ENCODE data around the gene SHISA2. TPM values are rescaled to one million over a fixed set of nuclear protein-coding genes. Genes with fewer than 3 reads are reported as not detected.

Gene SHISA2
- total and polyA plus RNA-seq, 7 experiments from 2014 or later, result 0.25 to 3.6 (median 1.4) TPM

- Histone ChIP-seq H3K36me3 (ENCODE audit: control insufficient read depth in 2 of 3, insufficient read depth in 3 of 3, low read length in 3 of 3) (no peaks in the 10 kb centered on the region), H3K4me1 (ENCODE audit: control insufficient read depth in 2 of 2, insufficient read depth in 2 of 2, low read length in 2 of 2) (no peaks in the 10 kb centered on the region), H3K9me3 (ENCODE audit: control insufficient read depth in 2 of 3, low read length in 3 of 3) (no peaks in the 10 kb centered on the region), H3K27ac (ENCODE audit: low read depth, low read length) (no peak overlapping the region), H3K4me3 (ENCODE audit: low read length) (no peak overlapping the region), H3K27me3 (ENCODE audit: control insufficient read depth in 2 of 2, insufficient read depth in 2 of 2, low read length in 2 of 2) (no peaks in the 10 kb centered on the region)
- H3K27me3 Mint-ChIP-seq, result peaks cover 0 to 7% (median 0%) of the 10 kb centered on the region in 5 donors
- H3K4me3 Mint-ChIP-seq, result no peak overlapping the region
- ATAC-seq (peak; percentile 66), DNase-seq (peak in 7 of 9 donors; percentile 30 to 67 (median 58))
- CTCF ChIA-PET, result interaction anchor here (0.7 to 5.0 kb wide), 7 partner anchors 9 to 483 kb away, joined by 3 to 15 read pairs (median 4); no protein-coding TSS in a partner anchor
- H3K4me1 Mint-ChIP-seq, result peaks cover 0 to 16% (median 4%) of the 10 kb centered on the region in 7 donors
- intact Hi-C loops (cut with micrococcal nuclease), result loop anchor here (1.0 to 5.0 kb wide), 7 partner anchors 9 to 489 kb away; no protein-coding TSS in a partner anchor
- no peak overlapping the region for H3K27ac Mint-ChIP-seq
- H3K9me3 Mint-ChIP-seq, result no peaks in the 10 kb centered on the region
- no peaks in the 10 kb centered on the region for H3K36me3 Mint-ChIP-seq
- POLR2A ChIA-PET, result interaction anchor here (1.3 kb wide), 1 partner anchor 10 kb away, joined by 4 read pairs; no protein-coding TSS in a partner anchor
Measured at GRCh38 chr13:26062853-26063444, 11.1 kb upstream of the SHISA2 start.

GRCh38 chr13:26061947-26062346 is 10.1 kb upstream of the SHISA2 start:
- intact Hi-C loops (cut with micrococcal nuclease), result loop anchor here (1.0 to 5.0 kb wide), 2 partner anchors 185 kb away; no protein-coding TSS in a partner anchor
- Histone ChIP-seq H3K27me3 (ENCODE audit: control insufficient read depth in 2 of 2, insufficient read depth in 2 of 2, low read length in 2 of 2) (no peaks in the 10 kb centered on the region), H3K4me3 (ENCODE audit: low read length) (no peak overlapping the region), H3K36me3 (ENCODE audit: control insufficient read depth in 2 of 3, insufficient read depth in 3 of 3, low read length in 3 of 3) (no peaks in the 10 kb centered on the region), H3K4me1 (ENCODE audit: control insufficient read depth in 2 of 2, insufficient read depth in 2 of 2, low read length in 2 of 2) (no peaks in the 10 kb centered on the region), H3K9me3 (ENCODE audit: control insufficient read depth in 2 of 3, low read length in 3 of 3) (no peaks in the 10 kb centered on the region), H3K27ac (ENCODE audit: low read depth, low read length) (no peak overlapping the region)
- peaks cover 0 to 13% (median 3%) of the 10 kb centered on the region in 5 donors for H3K27me3 Mint-ChIP-seq
- ATAC-seq, result no peak
- H3K27ac Mint-ChIP-seq, result no peak overlapping the region
- DNase-seq, result no peak
- no peaks in the 10 kb centered on the region for H3K36me3 Mint-ChIP-seq
- ChIA-PET CTCF (interaction anchor here (0.6 to 5.0 kb wide), 8 partner anchors 10 to 487 kb away, joined by 3 to 15 read pairs (median 4); no protein-coding TSS in a partner anchor), POLR2A (interaction anchor here (1.3 kb wide), 1 partner anchor 9 kb away, joined by 4 read pairs; no protein-coding TSS in a partner anchor)
- H3K9me3 Mint-ChIP-seq, result no peaks in the 10 kb centered on the region
- peaks cover 0 to 16% (median 4%) of the 10 kb centered on the region in 7 donors for H3K4me1 Mint-ChIP-seq
- H3K4me3 Mint-ChIP-seq, result no peak overlapping the region

DNA sequence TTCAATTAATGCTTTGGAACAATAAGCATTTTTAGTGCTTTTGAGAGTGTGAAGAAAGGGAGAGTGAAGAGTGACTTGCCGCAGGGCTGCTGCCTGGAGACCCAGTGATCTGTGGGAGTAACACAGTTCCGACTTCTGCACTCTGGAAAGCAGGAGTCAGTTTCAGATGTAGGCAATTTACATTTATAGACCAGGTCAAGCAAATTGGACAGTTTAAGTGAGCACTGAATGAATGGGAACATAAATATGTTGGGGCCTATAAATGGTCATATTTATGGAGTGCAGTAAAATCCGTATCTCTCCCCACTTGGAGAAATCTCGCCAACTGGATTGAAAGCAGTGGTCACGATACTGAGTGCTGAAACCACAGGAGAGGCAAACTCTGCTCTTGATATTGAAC is 9.4 kb upstream of the SHISA2 start:
- ChIA-PET POLR2A (interaction anchor here (1.3 kb wide), 1 partner anchor 8 kb away, joined by 4 read pairs; no protein-coding TSS in a partner anchor), CTCF (interaction anchor here (0.6 to 5.0 kb wide), 7 partner anchors 10 to 487 kb away, joined by 3 to 15 read pairs (median 4); no protein-coding TSS in a partner anchor)
- H3K4me3 ChIP-seq (ENCODE audit: low read length), result no peak overlapping the region
- Mint-ChIP-seq H3K36me3 (no peaks in the 10 kb centered on the region), H3K27me3 (peaks cover 0 to 20% (median 3%) of the 10 kb centered on the region in 5 donors), H3K4me1 (peaks cover 0 to 17% (median 4%) of the 10 kb centered on the region in 7 donors), H3K4me3 (no peak overlapping the region), H3K27ac (peak overlapping the region in 1 of 9 donors; percentile 28), H3K9me3 (no peaks in the 10 kb centered on the region)
- intact Hi-C loops (cut with micrococcal nuclease), result loop anchor here in 1 of 2 donors (5.0 kb wide), 1 partner anchor 184 kb away; no protein-coding TSS in a partner anchor
- no peaks in the 10 kb centered on the region for H3K9me3 ChIP-seq (ENCODE audit: control insufficient read depth in 2 of 3, low read length in 3 of 3)
- H3K27me3 ChIP-seq (ENCODE audit: control insufficient read depth in 2 of 2, insufficient read depth in 2 of 2, low read length in 2 of 2), result no peaks in the 10 kb centered on the region
- DNase-seq, result no peak
- no peaks in the 10 kb centered on the region for H3K4me1 ChIP-seq (ENCODE audit: control insufficient read depth in 2 of 2, insufficient read depth in 2 of 2, low read length in 2 of 2)
- ATAC-seq, result no peak
- H3K36me3 ChIP-seq (ENCODE audit: control insufficient read depth in 2 of 3, insufficient read depth in 3 of 3, low read length in 3 of 3), result no peaks in the 10 kb centered on the region
- no peak overlapping the region for H3K27ac ChIP-seq (ENCODE audit: low read depth, low read length)

- Mint-ChIP-seq H3K4me3 (no peak overlapping the region), H3K9me3 (no peaks in the 10 kb centered on the region), H3K36me3 (no peaks in the 10 kb centered on the region), H3K27ac (no peak overlapping the region), H3K4me1 (peaks cover 0 to 20% (median 4%) of the 10 kb centered on the region in 7 donors), H3K27me3 (peaks cover 0 to 25% (median 3%) of the 10 kb centered on the region in 5 donors)
- CTCF ChIA-PET, result interaction anchor here (1.1 kb wide), 1 partner anchor 486 kb away, joined by 4 read pairs; no protein-coding TSS in a partner anchor
- DNase-seq (no peak), ATAC-seq (no peak)
- no peaks in the 10 kb centered on the region for H3K9me3 ChIP-seq (ENCODE audit: control insufficient read depth in 2 of 3, low read length in 3 of 3)
- POLR2A ChIA-PET, result no interaction called here
- H3K4me3 ChIP-seq (ENCODE audit: low read length), result no peak overlapping the region
- no peaks in the 10 kb centered on the region for H3K36me3 ChIP-seq (ENCODE audit: control insufficient read depth in 2 of 3, insufficient read depth in 3 of 3, low read length in 3 of 3)
- intact Hi-C loops (cut with micrococcal nuclease), result loop anchor here in 1 of 2 donors (5.0 kb wide), 1 partner anchor 183 kb away; no protein-coding TSS in a partner anchor
- H3K4me1 ChIP-seq (ENCODE audit: control insufficient read depth in 2 of 2, insufficient read depth in 2 of 2, low read length in 2 of 2), result no peaks in the 10 kb centered on the region
- H3K27ac ChIP-seq (ENCODE audit: low read depth, low read length), result no peak overlapping the region
- H3K27me3 ChIP-seq (ENCODE audit: control insufficient read depth in 2 of 2, insufficient read depth in 2 of 2, low read length in 2 of 2), result no peaks in the 10 kb centered on the region
Measured at GRCh38 chr13:26060357-26060756, 8.5 kb upstream of the SHISA2 start.

GRCh38 chr13:26058704-26059103 is 6.9 kb upstream of the SHISA2 start:
- H3K27me3 Mint-ChIP-seq, result peaks cover 0 to 32% (median 3%) of the 10 kb centered on the region in 5 donors
- H3K36me3 Mint-ChIP-seq, result no peaks in the 10 kb centered on the region
- Histone ChIP-seq H3K27ac (ENCODE audit: low read depth, low read length) (no peak overlapping the region), H3K4me1 (ENCODE audit: control insufficient read depth in 2 of 2, insufficient read depth in 2 of 2, low read length in 2 of 2) (no peaks in the 10 kb centered on the region), H3K4me3 (ENCODE audit: low read length) (no peak overlapping the region), H3K9me3 (ENCODE audit: control insufficient read depth in 2 of 3, low read length in 3 of 3) (no peaks in the 10 kb centered on the region), H3K36me3 (ENCODE audit: control insufficient read depth in 2 of 3, insufficient read depth in 3 of 3, low read length in 3 of 3) (no peaks in the 10 kb centered on the region), H3K27me3 (ENCODE audit: control insufficient read depth in 2 of 2, insufficient read depth in 2 of 2, low read length in 2 of 2) (no peaks in the 10 kb centered on the region)
- no peak overlapping the region for H3K4me3 Mint-ChIP-seq
- DNase-seq (no peak), ATAC-seq (no peak)
- no peaks in the 10 kb centered on the region for H3K9me3 Mint-ChIP-seq
- intact Hi-C loops (cut with micrococcal nuclease), result no loop called here
- ChIA-PET CTCF (interaction anchor here (1.6 kb wide), 1 partner anchor 229 kb away, joined by 6 read pairs; no protein-coding TSS in a partner anchor), POLR2A (interaction anchor here (0.6 to 0.8 kb wide), 2 partner anchors 10 to 129 kb away, joined by 3 to 4 read pairs; no protein-coding TSS in a partner anchor)
- H3K4me1 Mint-ChIP-seq, result peaks cover 0 to 21% (median 4%) of the 10 kb centered on the region in 7 donors
- H3K27ac Mint-ChIP-seq, result no peak overlapping the region

- H3K4me3 Mint-ChIP-seq, result no peak overlapping the region
- Histone ChIP-seq H3K27ac (ENCODE audit: low read depth, low read length) (no peak overlapping the region), H3K36me3 (ENCODE audit: control insufficient read depth in 2 of 3, insufficient read depth in 3 of 3, low read length in 3 of 3) (no peaks in the 10 kb centered on the region), H3K4me3 (ENCODE audit: low read length) (no peak overlapping the region), H3K4me1 (ENCODE audit: control insufficient read depth in 2 of 2, insufficient read depth in 2 of 2, low read length in 2 of 2) (peaks cover 0 to 4% of the 10 kb centered on the region in 2 donors), H3K27me3 (ENCODE audit: control insufficient read depth in 2 of 2, insufficient read depth in 2 of 2, low read length in 2 of 2) (peaks cover 0 to under 1% of the 10 kb centered on the region in 2 donors), H3K9me3 (ENCODE audit: control insufficient read depth in 2 of 3, low read length in 3 of 3) (no peaks in the 10 kb centered on the region)
- peaks cover 0 to 29% (median 10%) of the 10 kb centered on the region in 7 donors for H3K4me1 Mint-ChIP-seq
- CTCF ChIA-PET, result interaction anchor here (1.4 kb wide), 1 partner anchor 225 kb away, joined by 3 read pairs; no protein-coding TSS in a partner anchor
- intact Hi-C loops (cut with micrococcal nuclease), result loop anchor here in 1 of 2 donors (5.0 kb wide), 4 partner anchors 43 to 293 kb away; no protein-coding TSS in a partner anchor
- DNase-seq, result no peak
- H3K27me3 Mint-ChIP-seq, result peaks cover 0 to 55% (median 14%) of the 10 kb centered on the region in 5 donors
- H3K9me3 Mint-ChIP-seq, result no peaks in the 10 kb centered on the region
- H3K36me3 Mint-ChIP-seq, result no peaks in the 10 kb centered on the region
- no peak for ATAC-seq
- H3K27ac Mint-ChIP-seq, result no peak overlapping the region
- POLR2A ChIA-PET, result no interaction called here
Measured at GRCh38 chr13:26054896-26055295, 3.1 kb upstream of the SHISA2 start.

Data from naive thymus-derived CD4-positive, alpha-beta T cell (primary cell).